Measurements from ENCODE around the gene IPO9.

GRCh38 chr1:201886103-201886885 is 57.3 kb downstream of the IPO9 start:
- TF ChIP-seq CTCF (conservative IDR thresholded peaks at IDR 0.05; ENCODE audit: low read depth, low read length) (no peak), EZH2 (IDR thresholded peaks at IDR 0.05; ENCODE audit: borderline replicate concordance, low read depth, low read length, poor library complexity, severe bottlenecking) (no peak)

All from A673 (cell line).